Stomach (tissue), 4 donors: ENCODE results near the gene TROAP.

Source experiments
- CTCF ChIP-seq, 7 experiments: fragments of 450-650 bp in 4 of 7; fragments of 200-600 bp in 3 of 7; sonication (generic) in 3 of 7; IDR thresholded peaks; one replicate each; pipeline ENCODE4 v1.5.1; 2016 to 2019; ENCODE audit warnings: antibody characterized with exemption in 7 of 7, control low read depth in 2 of 7, mild to moderate bottlenecking in 1 of 7
- POLR2AphosphoS5 ChIP-seq, 3 donors: sonication (generic); formaldehyde crosslinking; IDR thresholded peaks; one replicate each; pipeline ENCODE4 v1.6.1; 2016; ENCODE audit warnings: antibody characterized with exemption in 3 of 3

GRCh38 chr12:49296034-49296835, 26.8 kb upstream of the TROAP start:
- peak in 4 of 7 experiments; percentile 39 to 77 (median 66) for TF ChIP-seq CTCF (IDR thresholded peaks at IDR 0.05)
- TF ChIP-seq POLR2AphosphoS5 (IDR thresholded peaks at IDR 0.05): no peak
